OCI-LY7 (cell line): Measurements from ENCODE around the gene FOXE3. TPM values are rescaled to one million over a fixed set of nuclear protein-coding genes. Genes with fewer than 3 reads are reported as not detected.

Experiments used
- BruUV-seq: library from RNA; stranded (reverse); fragments of 400-500 nt; replicated peaks from 2 replicates; lab custom pipeline; 2021; lab: Mats Ljungman, UMichigan
- CTCF ChIA-PET: fragments of 300-600 bp; sonication (Branson Sonifier 250); formaldehyde crosslinking; loops from one replicate; lab custom pipeline; 2022; ENCODE audit warnings: antibody characterized with exemption; ENCODE audit not compliant: unreplicated experiment; lab: Charles Lee
- POLR2A ChIA-PET: fragments of 300-600 bp; sonication (Branson Sonifier 250); formaldehyde crosslinking; loops from one replicate; lab custom pipeline; 2022; ENCODE audit warnings: antibody characterized with exemption; lab: Charles Lee
- DNase-seq: peaks from one replicate; pipeline ENCODE4 v3.0.0-alpha.2; 2015; ENCODE audit warnings: low spot score
- H2AFZ ChIP-seq: fragments of 200-600 bp; sonication (generic), shearing (Covaris generic); 2 replicates; pipeline ENCODE4 v1.6.1; 2014; ENCODE audit warnings: mild to moderate bottlenecking, antibody characterized with exemption, low read length, moderate library complexity
- H3K27ac ChIP-seq: fragments of 200-600 bp; sonication (generic); 2 replicates; pipeline ENCODE4 v1.5.1; 2014; ENCODE audit warnings: mixed run types, low read depth, mild to moderate bottlenecking, moderate library complexity, low read length, inconsistent platforms; ENCODE audit not compliant: poor library complexity, severe bottlenecking
- H3K36me3 ChIP-seq: fragments of 200-600 bp; sonication (generic); 2 replicates; pipeline ENCODE4 v1.6.1; 2014; ENCODE audit warnings: mild to moderate bottlenecking, antibody characterized with exemption, low read length, moderate library complexity, mixed read lengths; ENCODE audit not compliant: insufficient read depth
- H3K4me1 ChIP-seq: fragments of 200-600 bp; sonication (generic); 2 replicates; pipeline ENCODE4 v1.5.1; 2014; ENCODE audit warnings: mild to moderate bottlenecking, low read length; ENCODE audit not compliant: insufficient read depth, poor library complexity, severe bottlenecking
- H3K4me2 ChIP-seq: fragments of 200-600 bp; sonication (generic); 2 replicates; pipeline ENCODE4 v1.6.1; 2014; ENCODE audit warnings: mild to moderate bottlenecking, low read length
- H3K4me3 ChIP-seq: fragments of 200-600 bp; sonication (generic); 2 replicates; pipeline ENCODE4 v1.5.1; 2014; ENCODE audit warnings: mild to moderate bottlenecking, low read depth, low read length; ENCODE audit not compliant: poor library complexity, severe bottlenecking
- H3K79me2 ChIP-seq: fragments of 200-600 bp; sonication (generic); 2 replicates; pipeline ENCODE4 v1.6.1; 2016; ENCODE audit warnings: low read depth, mild to moderate bottlenecking, low read length, moderate library complexity, mixed read lengths; ENCODE audit not compliant: insufficient read depth
- H3K9me2 ChIP-seq: fragments of 200-600 bp; sonication (generic); 2 replicates; pipeline ENCODE4 v1.6.1; 2016; ENCODE audit warnings: mild to moderate bottlenecking, low read length, mixed read lengths; ENCODE audit not compliant: insufficient read depth
- H3K9me3 ChIP-seq: fragments of 200-600 bp; sonication (generic); 2 replicates; pipeline ENCODE4 v1.6.1; 2014; ENCODE audit warnings: mild to moderate bottlenecking, mixed run types, low read length, mixed read lengths
- H4K20me1 ChIP-seq: fragments of 200-600 bp; sonication (generic); 2 replicates; pipeline ENCODE4 v1.6.1; 2014; ENCODE audit warnings: mild to moderate bottlenecking, antibody characterized with exemption, low read length, moderate library complexity, mixed read lengths; ENCODE audit not compliant: insufficient read depth
- EZH2phosphoT487 ChIP-seq: fragments of 200-600 bp; sonication (generic); IDR thresholded peaks from 2 replicates; pipeline ENCODE4 v1.6.1; 2018; ENCODE audit warnings: low read depth, borderline replicate concordance, mild to moderate bottlenecking, mixed run types, antibody characterized with exemption, low read length, moderate library complexity, mixed read lengths
- intact Hi-C: fragments of 100-400 bp; cut with micrococcal nuclease; formaldehyde crosslinking; loops from one replicate; pipeline ENCODE4 v1.10.0; 2022; ENCODE audit not compliant: unreplicated experiment
- total RNA-seq, 2 experiments: library from RNA; depleted of rRNA in 1 of 2; stranded (reverse); fragments of >200 nt in 1 of 2; shearing (Covaris generic) in 1 of 2; gene quantifications; 2 replicates each; pipeline ENCODE4 v1.2.3, GENCODE V29; 2014 to 2022
- TF ChIP-seq, protein P1 (sequence below): fragments of 200-600 bp; sonication (generic); conservative IDR thresholded peaks from 2 replicates; pipeline ENCODE4 v1.5.1; 2014; ENCODE audit warnings: mild to moderate bottlenecking, antibody characterized with exemption, low read length, moderate library complexity, mixed read lengths

The FOXE3 gene
- total RNA-seq, 2 experiments from 2014 or later: not detected

DNA sequence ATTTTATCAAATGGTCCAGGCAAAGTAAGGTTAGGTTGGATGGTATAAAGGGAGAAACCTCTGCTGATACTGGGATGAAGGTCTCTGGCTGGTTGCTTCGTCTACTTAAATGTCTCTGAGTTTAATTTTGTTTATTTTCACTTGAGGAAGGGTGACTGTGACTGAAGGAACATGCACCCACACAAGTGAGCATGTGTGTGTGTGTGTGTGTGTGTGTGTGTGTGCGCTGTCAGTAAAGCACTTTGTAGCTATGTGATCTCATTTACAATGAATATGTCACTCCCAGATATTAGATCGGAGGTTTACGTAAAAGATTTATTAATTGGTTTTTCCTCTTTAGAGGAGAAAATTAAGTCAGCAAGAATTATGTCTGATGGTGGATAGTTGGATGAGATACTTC lies 26.1 kb downstream of the FOXE3 start:
- ChIA-PET CTCF (no interaction called here), POLR2A (no interaction called here)
- Histone ChIP-seq H3K9me2 (no peaks in the 10 kb centered on the region), H3K4me2 (no peak overlapping the region), H4K20me1 (no peaks in the 10 kb centered on the region), H2AFZ (no peak overlapping the region), H3K4me1 (no peaks in the 10 kb centered on the region), H3K36me3 (no peaks in the 10 kb centered on the region), H3K9me3 (no peaks in the 10 kb centered on the region), H3K79me2 (no peaks in the 10 kb centered on the region), H3K27ac (no peak overlapping the region), H3K4me3 (no peak overlapping the region)
- TF ChIP-seq, protein P1, sequence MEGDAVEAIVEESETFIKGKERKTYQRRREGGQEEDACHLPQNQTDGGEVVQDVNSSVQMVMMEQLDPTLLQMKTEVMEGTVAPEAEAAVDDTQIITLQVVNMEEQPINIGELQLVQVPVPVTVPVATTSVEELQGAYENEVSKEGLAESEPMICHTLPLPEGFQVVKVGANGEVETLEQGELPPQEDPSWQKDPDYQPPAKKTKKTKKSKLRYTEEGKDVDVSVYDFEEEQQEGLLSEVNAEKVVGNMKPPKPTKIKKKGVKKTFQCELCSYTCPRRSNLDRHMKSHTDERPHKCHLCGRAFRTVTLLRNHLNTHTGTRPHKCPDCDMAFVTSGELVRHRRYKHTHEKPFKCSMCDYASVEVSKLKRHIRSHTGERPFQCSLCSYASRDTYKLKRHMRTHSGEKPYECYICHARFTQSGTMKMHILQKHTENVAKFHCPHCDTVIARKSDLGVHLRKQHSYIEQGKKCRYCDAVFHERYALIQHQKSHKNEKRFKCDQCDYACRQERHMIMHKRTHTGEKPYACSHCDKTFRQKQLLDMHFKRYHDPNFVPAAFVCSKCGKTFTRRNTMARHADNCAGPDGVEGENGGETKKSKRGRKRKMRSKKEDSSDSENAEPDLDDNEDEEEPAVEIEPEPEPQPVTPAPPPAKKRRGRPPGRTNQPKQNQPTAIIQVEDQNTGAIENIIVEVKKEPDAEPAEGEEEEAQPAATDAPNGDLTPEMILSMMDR: no peak
- no peak for TF ChIP-seq EZH2phosphoT487
- no TSS peak for BruUV-seq
- intact Hi-C loops: no loop called here
- no peak for DNase-seq

DNA sequence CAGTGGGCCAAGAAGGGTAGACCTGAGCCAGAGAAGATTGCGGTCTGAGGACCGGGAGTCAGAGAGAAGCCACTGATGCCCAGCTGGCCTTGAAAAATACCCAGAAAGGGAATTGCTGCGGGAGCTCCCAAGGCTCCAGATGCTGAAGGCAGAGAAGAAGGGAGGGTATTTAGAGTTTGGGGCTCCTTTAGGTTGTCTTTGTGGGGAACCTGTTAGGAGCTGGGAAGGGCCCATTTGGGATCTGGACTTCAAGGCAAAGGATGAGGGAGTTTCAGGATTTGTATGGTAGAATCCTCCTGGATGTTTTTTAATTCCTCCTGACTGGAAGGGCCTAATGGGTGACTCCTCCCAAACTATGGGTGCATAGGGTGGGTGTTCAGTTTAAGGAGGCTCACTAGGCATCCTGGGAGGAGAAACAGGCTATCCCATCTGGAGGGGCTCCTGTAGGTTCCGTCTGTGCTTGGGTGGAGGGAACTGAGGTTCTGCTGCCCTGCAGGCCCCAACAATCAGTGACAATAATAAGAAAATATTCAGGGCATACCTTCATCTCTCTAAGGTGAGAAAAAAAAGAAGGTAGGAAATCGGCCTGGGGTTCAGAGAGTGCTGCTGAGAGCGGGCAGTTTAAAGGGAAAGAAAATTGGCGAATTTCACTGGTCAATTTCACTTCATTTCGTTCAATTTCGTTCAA lies 26.9 kb downstream of the FOXE3 start:
- CTCF ChIA-PET: no interaction called here
- H2AFZ ChIP-seq: no peak overlapping the region
- no peak overlapping the region for H3K4me2 ChIP-seq
- no peaks in the 10 kb centered on the region for H3K9me3 ChIP-seq
- H4K20me1 ChIP-seq: no peaks in the 10 kb centered on the region
- TF ChIP-seq, protein P1: no peak
- no peak for TF ChIP-seq EZH2phosphoT487
- BruUV-seq: no TSS peak
- no peak overlapping the region for H3K27ac ChIP-seq
- H3K9me2 ChIP-seq: no peaks in the 10 kb centered on the region
- POLR2A ChIA-PET: no interaction called here
- H3K36me3 ChIP-seq: no peaks in the 10 kb centered on the region
- no peak for DNase-seq
- H3K79me2 ChIP-seq: no peaks in the 10 kb centered on the region
- intact Hi-C loops: no loop called here
- H3K4me3 ChIP-seq: no peak overlapping the region
- H3K4me1 ChIP-seq: no peaks in the 10 kb centered on the region

DNA sequence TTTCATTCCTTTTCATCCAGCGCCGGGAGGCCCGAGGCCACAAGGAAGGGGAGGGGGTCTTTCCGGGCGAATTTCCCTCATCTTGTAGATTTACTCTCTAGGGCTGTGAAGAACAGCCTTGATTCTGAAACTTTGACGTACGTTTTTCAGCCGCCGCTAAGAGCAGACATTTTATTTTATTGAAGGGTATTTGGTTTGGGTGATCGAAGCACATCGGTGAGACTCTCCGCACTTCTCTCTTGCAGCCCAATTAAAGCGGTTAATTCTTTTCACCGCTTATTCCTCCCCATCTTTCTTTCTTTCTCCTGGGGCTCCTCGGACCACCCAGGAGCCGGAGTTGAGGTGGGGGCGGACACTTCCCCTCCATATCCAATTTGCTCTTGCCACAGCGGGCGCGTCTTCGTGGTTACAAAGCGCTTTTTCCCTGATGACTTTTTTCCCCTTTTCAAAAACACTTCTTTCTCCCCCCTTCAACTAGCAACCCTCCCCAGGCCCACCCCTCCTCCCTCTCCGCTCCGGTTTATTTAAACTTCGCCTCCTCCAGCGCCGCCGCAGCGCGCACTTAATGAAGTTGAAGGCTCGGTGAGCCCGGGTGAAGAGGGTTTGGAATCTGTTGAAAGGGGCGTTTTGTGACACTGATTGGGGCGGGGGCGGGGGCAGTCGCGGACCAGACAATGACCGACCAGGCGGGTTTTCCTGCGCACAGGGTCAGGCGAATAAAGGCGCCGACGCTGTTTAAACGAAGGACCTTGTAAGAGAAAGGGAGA lies 27.6 kb downstream of the FOXE3 start:
- H2AFZ ChIP-seq: no peak overlapping the region
- H3K4me2 ChIP-seq: no peak overlapping the region
- H4K20me1 ChIP-seq: no peaks in the 10 kb centered on the region
- no peaks in the 10 kb centered on the region for H3K36me3 ChIP-seq
- TF ChIP-seq, protein P1: no peak
- no peak for TF ChIP-seq EZH2phosphoT487
- H3K9me2 ChIP-seq: no peaks in the 10 kb centered on the region
- no peaks in the 10 kb centered on the region for H3K79me2 ChIP-seq
- ChIA-PET CTCF (no interaction called here), POLR2A (no interaction called here)
- H3K9me3 ChIP-seq: no peaks in the 10 kb centered on the region
- H3K27ac ChIP-seq: no peak overlapping the region
- H3K4me3 ChIP-seq: no peak overlapping the region
- no peaks in the 10 kb centered on the region for H3K4me1 ChIP-seq
- BruUV-seq: no TSS peak
- intact Hi-C loops: no loop called here
- DNase-seq: no peak
